Erythroblast (primary cell): ENCODE results near the gene FGF18.

Source experiments
- GATA1 ChIP-seq: IDR thresholded peaks from 2 replicates; pipeline ENCODE4 v1.6.1; 2011; ENCODE audit warnings: low read depth, mild to moderate bottlenecking, control low read depth, low read length, moderate library complexity
- POLR2A ChIP-seq: IDR thresholded peaks from 2 replicates; pipeline ENCODE4 v1.6.1; 2011; ENCODE audit warnings: mild to moderate bottlenecking, low read length

GRCh38 chr5:171464829-171465228 lies 45.4 kb downstream of the FGF18 start:
- TF ChIP-seq POLR2A (no peak), GATA1 (no peak)
